Measurements from ENCODE around the gene CCDC197. TPM values are rescaled to one million over a fixed set of nuclear protein-coding genes. Genes with fewer than 3 reads are reported as not detected.

Gene CCDC197
- total RNA-seq, 1 donor: not detected

GRCh38 chr14:93957751-93958566 is 39.1 kb upstream of the CCDC197 start:
- TF ChIP-seq CTCF (IDR thresholded peaks at IDR 0.05; ENCODE audit: insufficient read depth, low read depth, low read length): no peak
- DNase-seq (ENCODE audit: low read depth): no peak
- H3K4me3 ChIP-seq (ENCODE audit: low read depth, low read length): no peak overlapping the region

GRCh38 chr14:93958567-93959238 is 38.4 kb upstream of the CCDC197 start:
- H3K4me3 ChIP-seq (ENCODE audit: low read depth, low read length): no peak overlapping the region
- TF ChIP-seq CTCF (IDR thresholded peaks at IDR 0.05; ENCODE audit: insufficient read depth, low read depth, low read length): no peak
- no peak for DNase-seq (ENCODE audit: low read depth)

DNA sequence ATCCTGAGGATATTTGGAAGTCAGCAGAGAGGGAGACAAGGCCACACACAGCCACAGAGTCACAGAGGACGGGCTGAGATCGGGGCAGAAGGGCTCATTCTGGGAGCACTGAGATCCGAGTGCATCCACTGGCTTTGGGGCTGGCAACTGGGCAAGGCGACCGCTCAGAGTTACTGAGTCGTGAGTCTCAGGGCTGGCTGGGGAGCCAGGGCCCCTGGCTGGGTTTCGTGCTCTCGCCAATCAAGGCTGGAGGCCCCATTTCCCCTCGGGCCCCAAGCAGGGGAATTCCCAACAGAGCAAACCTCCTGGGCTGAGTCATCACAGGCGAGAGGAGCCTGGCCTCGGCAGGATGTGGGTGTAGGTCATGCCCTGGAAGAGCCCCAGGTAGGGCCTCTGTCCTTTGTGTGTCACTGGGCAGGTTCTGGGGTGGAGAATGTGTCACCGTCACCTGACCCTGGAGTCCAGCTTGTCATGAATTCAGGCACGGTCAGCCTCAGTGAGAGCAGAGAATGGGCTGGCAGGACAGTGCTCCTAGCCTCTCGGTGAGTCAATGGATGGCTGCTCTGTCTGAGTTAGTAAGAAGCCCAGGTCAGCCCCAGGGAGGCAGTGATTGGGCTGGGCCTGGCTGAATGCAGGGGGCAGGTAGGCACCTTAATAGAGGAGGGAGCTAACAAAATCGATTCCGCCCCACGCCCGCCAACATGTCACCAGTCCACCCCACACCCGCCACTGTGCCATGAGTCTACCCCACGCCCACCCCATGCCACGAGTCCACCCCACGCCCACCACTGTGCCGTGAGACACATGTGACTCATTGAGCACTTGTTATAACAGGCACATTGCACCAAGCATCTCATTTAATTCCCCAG is 37.6 kb upstream of the CCDC197 start:
- no peak for TF ChIP-seq CTCF (IDR thresholded peaks at IDR 0.05; ENCODE audit: insufficient read depth, low read depth, low read length)

GRCh38 chr14:93960108-93960475 is 37.0 kb upstream of the CCDC197 start:
- no peak for DNase-seq (ENCODE audit: low read depth)
- no peak for TF ChIP-seq CTCF (IDR thresholded peaks at IDR 0.05; ENCODE audit: insufficient read depth, low read depth, low read length)
- H3K4me3 ChIP-seq (ENCODE audit: low read depth, low read length): no peak overlapping the region

More for the DNA sequence above, 37.6 kb upstream of the CCDC197 start:
- DNase-seq (ENCODE audit: low read depth): peak; percentile 75
- no peak overlapping the region for H3K4me3 ChIP-seq (ENCODE audit: low read depth, low read length)

- no peak for DNase-seq (ENCODE audit: low read depth)
- no peak for TF ChIP-seq CTCF (IDR thresholded peaks at IDR 0.05; ENCODE audit: insufficient read depth, low read depth, low read length)
- no peak overlapping the region for H3K4me3 ChIP-seq (ENCODE audit: low read depth, low read length)
Observed at GRCh38 chr14:93960774-93961438, 36.2 kb upstream of the CCDC197 start.

DNA sequence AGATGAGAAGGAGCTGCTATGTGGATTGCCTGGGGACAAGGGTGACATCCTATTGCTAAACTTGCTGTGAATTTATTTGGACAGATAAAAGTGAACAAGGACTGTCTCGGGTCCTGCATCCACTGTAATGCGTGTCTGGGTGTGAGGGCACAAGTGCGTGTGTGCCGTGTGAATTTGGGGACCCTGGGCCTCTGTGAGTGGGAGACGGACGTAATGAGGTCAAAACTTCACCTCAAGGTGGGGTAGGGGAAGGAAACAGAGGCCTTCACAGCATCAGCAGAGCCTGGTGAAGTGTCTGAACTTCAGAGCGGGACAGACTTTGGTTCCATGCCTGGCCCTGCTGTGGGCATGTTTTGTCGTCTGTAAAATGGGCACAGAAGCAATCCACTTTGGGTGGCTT is 35.5 kb upstream of the CCDC197 start:
- TF ChIP-seq CTCF (IDR thresholded peaks at IDR 0.05; ENCODE audit: insufficient read depth, low read depth, low read length): no peak
- H3K4me3 ChIP-seq (ENCODE audit: low read depth, low read length): no peak overlapping the region
- DNase-seq (ENCODE audit: low read depth): no peak

Measured in fibroblast of villous mesenchyme (primary cell).